Skin epidermis (tissue), 12 donors: ENCODE measurements around the gene DHX35.

Experiments used
- H3K27ac ChIP-seq, 21 experiments: fragments of 200-600 bp; sonication (generic) in 11 of 21; one replicate each; pipeline ENCODE4 v1.5.0; 2020; ENCODE audit warnings: mild to moderate bottlenecking in 3 of 21, inconsistent platforms in 2 of 21, moderate library complexity in 2 of 21
- H3K4me3 ChIP-seq, 7 experiments: fragments of 200-600 bp; sonication (generic) in 2 of 7; one replicate each; pipeline ENCODE4 v1.5.0; 2020; ENCODE audit warnings: inconsistent platforms in 2 of 7, mild to moderate bottlenecking in 2 of 7, moderate library complexity in 1 of 7

The DHX35 gene

GRCh38 chr20:39047417-39047985, 85.4 kb downstream of the DHX35 start:
- no peak overlapping the region for H3K27ac ChIP-seq
- no peak overlapping the region for H3K4me3 ChIP-seq

DNA sequence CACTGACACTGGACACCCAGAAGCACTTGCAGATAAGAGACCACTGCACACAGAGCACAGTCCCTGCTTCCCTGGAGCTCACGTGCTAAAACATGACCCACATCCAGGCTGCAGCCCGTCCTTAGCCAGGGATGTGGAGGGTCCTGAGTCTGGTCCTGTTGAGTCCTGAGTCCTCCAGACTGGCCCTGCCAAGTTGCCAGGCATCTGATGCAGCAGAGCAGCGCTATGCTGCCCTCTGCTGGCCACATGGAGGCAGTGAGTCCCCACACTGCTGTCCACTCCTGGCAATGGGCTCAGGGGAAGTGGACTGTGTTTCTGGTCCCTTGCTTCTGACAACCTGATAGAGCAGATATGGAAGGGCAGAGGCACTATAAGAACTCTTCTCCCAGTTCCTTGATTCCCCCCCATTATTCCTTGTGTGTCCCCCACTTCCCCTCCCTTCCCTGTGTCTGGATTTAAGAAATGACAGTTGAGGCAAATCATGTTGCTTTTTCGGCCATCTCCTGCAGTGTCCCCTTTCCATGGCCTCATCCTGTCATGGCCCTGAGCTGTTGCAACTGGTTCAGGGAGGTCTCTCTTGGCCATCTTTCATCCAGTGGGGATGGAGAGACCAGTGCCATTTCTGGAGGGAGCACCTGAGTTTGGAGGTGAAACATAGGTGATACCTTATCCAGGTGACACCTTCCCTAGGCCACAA, 86.0 kb downstream of the DHX35 start:
- no peak overlapping the region for H3K4me3 ChIP-seq
- H3K27ac ChIP-seq: no peak overlapping the region

DNA sequence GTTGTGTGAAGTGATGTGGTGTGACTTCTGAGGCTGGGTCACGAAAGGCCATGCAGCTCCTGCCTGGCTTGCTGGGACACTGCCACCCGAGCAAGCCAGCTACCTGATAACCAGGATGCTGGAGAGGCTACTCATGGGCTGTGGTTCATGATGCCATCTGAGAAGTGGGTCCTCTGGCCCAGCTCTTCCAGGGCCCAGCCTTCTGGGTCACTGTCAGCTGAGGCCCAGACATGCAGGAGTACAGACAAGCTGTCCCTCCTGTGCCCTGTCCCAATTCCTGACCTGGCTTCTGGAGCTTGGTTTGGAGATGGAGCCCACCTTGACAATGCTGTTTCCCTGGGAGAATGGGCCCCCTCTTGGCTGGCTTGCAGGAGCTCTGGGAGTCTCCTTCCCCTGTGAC, 87.0 kb downstream of the DHX35 start:
- H3K27ac ChIP-seq: peak overlapping the region in 4 of 21 experiments; percentile 51 to 81 (median 72)
- H3K4me3 ChIP-seq: peak overlapping the region in 2 of 7 experiments; percentile 44 to 52

DNA sequence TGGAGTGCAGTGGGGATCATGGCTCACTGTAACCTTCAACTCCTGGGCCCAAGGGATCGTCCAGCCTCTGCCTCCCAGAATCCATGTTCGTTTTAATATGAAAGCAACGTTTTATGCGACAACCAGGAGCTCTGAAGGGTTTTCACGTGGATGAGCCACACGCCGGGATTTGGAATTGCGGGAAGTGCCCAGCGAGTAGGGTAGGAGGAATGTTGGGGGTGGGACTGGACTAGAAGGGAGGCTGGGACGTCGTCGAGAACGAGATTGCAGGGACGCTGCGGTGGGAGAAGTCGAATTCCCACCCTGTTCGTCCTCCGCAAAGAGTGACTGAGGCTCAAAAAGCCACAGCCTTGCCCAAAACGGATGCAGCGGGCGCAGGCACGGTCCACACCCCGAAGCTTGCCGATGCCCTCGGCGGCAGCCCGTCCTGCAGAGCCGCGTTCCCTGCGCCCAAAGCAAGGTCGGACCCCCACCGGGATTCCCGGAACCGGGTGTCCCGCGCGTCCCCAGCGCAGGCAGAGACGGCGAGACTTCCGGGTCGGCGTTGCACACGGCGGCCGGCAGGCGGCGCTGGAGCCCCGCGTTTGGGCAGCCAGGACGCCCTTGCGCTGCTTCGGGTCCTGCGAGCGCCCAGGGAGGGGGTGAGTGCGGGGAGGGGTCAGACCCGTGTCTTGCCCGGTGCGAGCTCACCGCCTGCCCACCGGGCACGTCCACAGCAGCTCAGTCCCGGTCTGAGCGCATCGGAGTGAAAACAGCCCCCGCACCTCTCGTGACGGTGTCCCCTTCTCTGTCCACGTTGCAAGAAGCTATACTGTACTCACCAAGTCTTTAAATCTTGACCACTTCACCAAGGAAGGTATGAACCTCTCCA, 87.8 kb downstream of the DHX35 start:
- Histone ChIP-seq H3K4me3 (peak overlapping the region; percentile 38 to 74 (median 54)), H3K27ac (peak overlapping the region in 20 of 21 experiments; percentile 5 to 89 (median 71))

GRCh38 chr20:39050555-39050902, 88.4 kb downstream of the DHX35 start:
- Histone ChIP-seq H3K4me3 (peak overlapping the region in 4 of 7 experiments; percentile 38 to 74 (median 56)), H3K27ac (peak overlapping the region in 3 of 21 experiments; percentile 70 to 89 (median 71))

GRCh38 chr20:39052676-39053075, 90.5 kb downstream of the DHX35 start:
- Histone ChIP-seq H3K27ac (no peak overlapping the region), H3K4me3 (no peak overlapping the region)

GRCh38 chr20:39057143-39057542, 95.0 kb downstream of the DHX35 start:
- no peak overlapping the region for H3K27ac ChIP-seq

DNA sequence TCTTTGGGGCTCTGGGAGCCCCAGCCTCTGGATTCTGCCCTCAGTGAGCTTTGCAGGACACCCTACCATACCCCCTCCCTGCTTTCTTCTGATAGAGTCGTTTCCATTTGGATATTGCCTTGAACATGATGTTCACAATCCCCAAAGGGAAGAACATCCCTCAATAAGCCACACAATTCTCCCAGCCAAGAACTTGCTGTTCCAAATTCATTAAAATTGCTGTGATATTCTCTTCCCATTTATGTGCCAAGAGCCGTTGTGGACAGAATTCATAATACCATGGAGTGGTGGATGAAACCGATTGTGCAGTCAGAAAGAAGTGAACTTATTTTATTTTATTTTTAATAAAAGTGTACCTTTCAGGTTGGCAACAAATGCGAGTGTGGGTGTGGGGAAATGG, 95.8 kb downstream of the DHX35 start:
- no peak overlapping the region for H3K4me3 ChIP-seq
- H3K27ac ChIP-seq: no peak overlapping the region

More at GRCh38 chr20:39057143-39057542, 95.0 kb downstream of the DHX35 start:
- no peak overlapping the region for H3K4me3 ChIP-seq

DNA sequence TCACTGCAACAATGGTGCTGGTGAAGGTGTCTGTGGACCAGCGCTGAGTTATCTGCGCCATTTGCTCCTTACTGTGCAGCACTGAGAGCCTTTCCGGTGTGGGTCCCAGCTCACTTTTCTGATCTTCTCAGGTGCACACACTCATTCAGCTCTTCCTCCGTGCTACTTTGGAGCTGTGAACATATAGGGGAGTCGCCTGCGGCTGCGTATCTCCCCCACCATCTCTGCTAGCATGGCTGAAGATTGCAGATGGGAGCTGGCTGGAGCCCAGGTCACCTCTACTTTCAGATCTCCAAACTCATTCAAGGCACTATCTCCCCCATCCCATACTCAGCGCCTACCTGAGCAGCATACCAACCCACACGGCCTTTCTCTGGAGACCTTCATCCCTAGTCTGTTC, 96.9 kb downstream of the DHX35 start:
- Histone ChIP-seq H3K27ac (no peak overlapping the region), H3K4me3 (no peak overlapping the region)

- no peak overlapping the region for H3K27ac ChIP-seq
- no peak overlapping the region for H3K4me3 ChIP-seq
Measured at GRCh38 chr20:39066471-39067242, 104.5 kb downstream of the DHX35 start.

DNA sequence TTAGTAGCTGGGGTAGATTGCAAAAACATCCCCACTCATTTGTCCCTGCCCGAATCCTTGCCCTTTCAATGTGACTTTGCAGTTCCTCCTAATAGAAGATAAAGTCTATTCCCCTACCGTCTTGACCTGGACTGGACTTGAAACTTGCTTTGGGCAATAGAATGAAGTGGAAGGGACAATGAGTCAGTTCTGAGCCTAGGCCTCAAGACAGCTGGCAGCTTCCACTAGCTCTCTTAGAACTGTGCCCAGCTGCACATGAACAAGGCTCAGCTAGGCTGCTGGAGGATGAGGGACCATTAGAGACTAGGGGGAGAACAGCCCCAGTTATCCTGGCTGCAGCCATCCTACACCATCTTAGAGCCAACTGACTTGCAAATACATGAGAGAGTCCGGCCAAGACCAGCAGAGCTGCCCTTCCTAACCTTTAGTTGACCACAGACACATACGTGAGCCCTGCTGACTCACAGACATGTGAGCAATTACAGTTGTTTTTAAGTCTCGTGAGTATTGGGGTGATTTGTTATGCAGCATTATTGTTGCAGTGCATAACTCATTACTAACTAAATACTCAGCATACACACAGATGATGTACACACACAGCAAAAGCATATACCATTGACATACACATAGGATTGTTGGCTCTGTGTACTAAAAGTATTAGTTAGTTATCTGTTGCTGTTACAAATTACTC, 105.5 kb downstream of the DHX35 start:
- H3K27ac ChIP-seq: no peak overlapping the region
- H3K4me3 ChIP-seq: no peak overlapping the region

- no peak overlapping the region for H3K27ac ChIP-seq
- no peak overlapping the region for H3K4me3 ChIP-seq
Measured at GRCh38 chr20:39069976-39070375, 107.8 kb downstream of the DHX35 start.

DNA sequence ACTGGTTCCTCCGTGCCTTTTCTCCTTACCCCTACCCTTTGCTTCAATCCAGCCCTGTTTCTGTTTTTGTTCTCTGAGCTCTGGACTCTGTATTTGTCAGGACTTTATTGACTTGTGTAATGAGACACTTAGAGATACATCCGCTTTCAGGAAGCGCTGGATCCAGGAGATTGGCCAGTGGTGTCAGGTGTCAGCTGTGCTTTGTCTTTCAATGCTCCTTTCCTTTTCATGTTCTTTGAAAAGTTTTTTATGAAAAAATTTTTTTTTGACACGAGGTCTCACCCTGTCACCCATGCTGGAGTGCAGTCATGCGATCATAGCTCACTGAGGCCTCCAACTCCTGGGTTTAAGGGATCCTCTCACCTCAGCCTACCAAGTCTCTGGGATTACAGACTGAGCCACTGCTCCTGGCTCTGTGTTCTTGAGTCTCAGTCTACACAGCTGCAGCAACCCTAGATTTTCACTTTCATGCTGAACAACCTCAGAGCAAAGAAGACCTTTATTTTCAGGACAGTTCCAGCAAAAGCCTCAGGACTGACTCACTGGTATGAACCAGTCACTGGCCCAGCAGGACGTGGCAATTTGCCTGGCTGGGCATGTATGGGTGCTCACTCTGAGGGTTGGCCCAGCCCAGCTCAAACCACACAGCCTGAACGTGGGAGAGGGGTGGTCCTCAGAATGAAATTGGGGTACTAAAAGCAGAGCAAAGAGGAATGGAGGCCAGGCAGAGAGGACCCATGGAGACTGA, 108.5 kb downstream of the DHX35 start:
- Histone ChIP-seq H3K4me3 (no peak overlapping the region), H3K27ac (no peak overlapping the region)

DNA sequence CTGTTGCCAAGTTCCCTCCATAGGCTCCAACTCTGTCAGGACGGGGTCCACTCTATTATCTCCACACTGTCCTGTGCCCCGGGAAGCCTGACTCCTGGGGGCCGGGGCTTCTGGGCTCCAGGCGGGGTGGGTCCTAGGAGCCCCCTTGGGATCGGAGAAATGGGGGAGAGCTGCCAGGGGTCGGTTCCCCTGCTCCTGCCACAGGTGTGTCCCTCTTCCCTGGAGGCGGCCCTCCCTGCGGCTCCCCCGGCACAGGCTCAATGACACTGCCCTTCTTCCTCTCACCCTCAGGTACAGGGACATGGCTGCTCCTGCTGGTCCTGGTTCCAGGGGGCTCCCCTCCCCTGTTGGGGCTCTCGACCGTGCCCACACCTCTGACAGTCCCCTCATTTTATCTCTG, 110.0 kb downstream of the DHX35 start:
- H3K4me3 ChIP-seq: no peak overlapping the region

DNA sequence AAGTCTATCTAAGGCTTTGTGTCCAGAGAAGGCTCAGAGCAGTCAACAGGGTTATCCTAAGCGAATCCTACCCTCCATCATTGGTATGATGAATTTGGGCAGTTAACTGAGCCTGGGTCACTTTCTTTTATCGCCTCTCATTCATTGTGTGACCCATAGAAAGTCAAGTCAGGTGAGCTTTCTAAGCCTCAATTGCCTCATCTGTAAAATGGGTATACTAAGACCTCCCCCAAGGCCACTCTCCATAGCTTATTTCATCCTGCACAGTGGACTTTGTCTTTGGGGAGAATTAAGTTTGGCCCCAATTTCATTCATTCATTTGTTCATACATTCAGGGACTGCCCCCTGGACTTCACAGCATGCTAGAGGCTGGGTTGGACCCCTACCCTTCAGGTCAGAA, 110.5 kb downstream of the DHX35 start:
- no peak overlapping the region for H3K4me3 ChIP-seq

More for the DNA sequence above, 110.0 kb downstream of the DHX35 start:
- H3K27ac ChIP-seq: no peak overlapping the region

DNA sequence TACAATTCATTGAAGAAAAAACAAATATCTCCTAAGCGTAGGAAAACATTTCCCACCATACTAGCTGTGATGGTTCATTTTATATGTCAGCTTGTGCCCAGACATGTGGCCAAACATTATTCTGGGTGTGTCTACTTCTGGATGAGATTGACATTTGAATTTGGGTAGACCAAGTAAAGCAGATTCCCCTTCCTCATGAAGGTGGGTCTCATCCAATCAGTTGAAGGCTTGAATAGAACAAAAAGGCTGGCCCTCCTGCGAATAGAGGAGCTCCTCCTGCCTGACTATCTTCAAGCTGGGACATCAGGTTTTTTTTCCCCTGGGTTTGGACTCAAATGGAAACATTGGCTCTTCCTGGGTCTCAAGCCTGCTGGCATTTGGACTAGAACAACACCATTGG, 113.6 kb downstream of the DHX35 start:
- H3K27ac ChIP-seq: no peak overlapping the region
- H3K4me3 ChIP-seq: no peak overlapping the region

More for the DNA sequence above, 110.5 kb downstream of the DHX35 start:
- H3K27ac ChIP-seq: no peak overlapping the region

GRCh38 chr20:39076958-39077357, 114.8 kb downstream of the DHX35 start:
- no peak overlapping the region for H3K27ac ChIP-seq
- H3K4me3 ChIP-seq: no peak overlapping the region

GRCh38 chr20:39080326-39080725, 118.2 kb downstream of the DHX35 start:
- no peak overlapping the region for H3K4me3 ChIP-seq
- H3K27ac ChIP-seq: no peak overlapping the region

- Histone ChIP-seq H3K27ac (no peak overlapping the region), H3K4me3 (no peak overlapping the region)
Measured at GRCh38 chr20:39081255-39081654, 119.1 kb downstream of the DHX35 start.
